Measurements from ENCODE around the gene TRIM9. TPM values are rescaled to one million over a fixed set of nuclear protein-coding genes. Genes with fewer than 3 reads are reported as not detected.

Gene TRIM9
- total and polyA plus RNA-seq, 2 donors (not counting 3 experiments of a cell fraction or from before 2014, with no cell fraction given), result not detected

DNA sequence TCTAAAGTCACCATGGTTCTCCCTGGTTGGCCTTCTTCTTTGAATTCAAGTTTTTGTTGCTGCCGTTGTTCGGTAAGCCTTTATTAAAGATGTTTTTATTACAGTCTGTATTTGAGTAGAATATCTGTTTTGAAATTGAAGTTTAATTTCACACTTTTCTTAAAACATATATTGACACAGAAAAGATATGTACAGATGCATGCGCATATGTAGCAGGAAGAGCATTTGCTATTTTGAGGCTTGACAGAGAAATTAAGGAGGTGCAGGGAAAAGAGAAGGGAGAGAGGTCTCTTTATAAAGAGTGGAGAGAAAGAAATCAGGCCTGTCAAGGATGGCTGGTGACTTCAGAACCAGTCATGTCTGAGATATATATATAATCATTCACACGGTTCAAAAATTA lies 46.0 kb upstream of the TRIM9 start:
- no peak overlapping the region for H3K27ac ChIP-seq (ENCODE audit: insufficient read depth, low read depth, low read length)
- no peak for DNase-seq (ENCODE audit: low read depth, low spot score)
- no TSS peak for BruUV-seq (replicated peaks)
- POLR2A ChIA-PET, result no interaction called here
- H3K4me1 ChIP-seq (ENCODE audit: control insufficient read depth, extremely low read depth, insufficient read depth, low read length), result no peaks in the 10 kb centered on the region
- no peaks in the 10 kb centered on the region for H3K9me3 ChIP-seq (replicated peaks; ENCODE audit: control insufficient read depth, insufficient read depth, low read length)
- no peak for TF ChIP-seq EZH2 (IDR thresholded peaks at IDR 0.05; ENCODE audit: borderline replicate concordance, low read depth, low read length, severe bottlenecking)
- TF ChIP-seq, protein P1, sequence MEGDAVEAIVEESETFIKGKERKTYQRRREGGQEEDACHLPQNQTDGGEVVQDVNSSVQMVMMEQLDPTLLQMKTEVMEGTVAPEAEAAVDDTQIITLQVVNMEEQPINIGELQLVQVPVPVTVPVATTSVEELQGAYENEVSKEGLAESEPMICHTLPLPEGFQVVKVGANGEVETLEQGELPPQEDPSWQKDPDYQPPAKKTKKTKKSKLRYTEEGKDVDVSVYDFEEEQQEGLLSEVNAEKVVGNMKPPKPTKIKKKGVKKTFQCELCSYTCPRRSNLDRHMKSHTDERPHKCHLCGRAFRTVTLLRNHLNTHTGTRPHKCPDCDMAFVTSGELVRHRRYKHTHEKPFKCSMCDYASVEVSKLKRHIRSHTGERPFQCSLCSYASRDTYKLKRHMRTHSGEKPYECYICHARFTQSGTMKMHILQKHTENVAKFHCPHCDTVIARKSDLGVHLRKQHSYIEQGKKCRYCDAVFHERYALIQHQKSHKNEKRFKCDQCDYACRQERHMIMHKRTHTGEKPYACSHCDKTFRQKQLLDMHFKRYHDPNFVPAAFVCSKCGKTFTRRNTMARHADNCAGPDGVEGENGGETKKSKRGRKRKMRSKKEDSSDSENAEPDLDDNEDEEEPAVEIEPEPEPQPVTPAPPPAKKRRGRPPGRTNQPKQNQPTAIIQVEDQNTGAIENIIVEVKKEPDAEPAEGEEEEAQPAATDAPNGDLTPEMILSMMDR (IDR thresholded peaks at IDR 0.05; ENCODE audit: extremely low read depth in 1 of 2, insufficient read depth in 1 of 2, low read depth in 1 of 2, low read length in 2 of 2), result no peak
- TF ChIP-seq FOS (IDR thresholded peaks at IDR 0.05; ENCODE audit: borderline replicate concordance, insufficient read depth, low read length), result no peak
- no peak for TF ChIP-seq GATA2 (IDR thresholded peaks at IDR 0.05; ENCODE audit: insufficient read depth, insufficient read length, low read depth, low read length)
- no peak for TF ChIP-seq JUN (IDR thresholded peaks at IDR 0.05; ENCODE audit: borderline replicate concordance, insufficient read depth, insufficient read length, low read depth)
- TF ChIP-seq, protein P2, sequence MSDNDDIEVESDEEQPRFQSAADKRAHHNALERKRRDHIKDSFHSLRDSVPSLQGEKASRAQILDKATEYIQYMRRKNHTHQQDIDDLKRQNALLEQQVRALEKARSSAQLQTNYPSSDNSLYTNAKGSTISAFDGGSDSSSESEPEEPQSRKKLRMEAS (IDR thresholded peaks at IDR 0.05; ENCODE audit: insufficient read depth, insufficient read length), result no peak
- TF ChIP-seq POLR2AphosphoS5 (IDR thresholded peaks at IDR 0.05; ENCODE audit: insufficient read depth, low read depth, low read length), result no peak
- no peak for TF ChIP-seq MYC (IDR thresholded peaks at IDR 0.05; ENCODE audit: low read depth, low read length)
- no peak for TF ChIP-seq POLR2A (IDR thresholded peaks at IDR 0.05; ENCODE audit: low read depth, low read length)
- dilution Hi-C loops (cut with MboI; ENCODE audit: extremely low pct_ligation_motif_present, low sequenced_read_pairs) (no loop called here), intact Hi-C loops (cut with micrococcal nuclease) (no loop called here)
- no peak overlapping the region for H3K4me3 ChIP-seq (replicated peaks in 1 of 3; ENCODE audit: insufficient read depth in 1 of 3, low read depth in 1 of 3, low read length in 3 of 3)
- no peak overlapping the region for H3K9ac ChIP-seq (replicated peaks; ENCODE audit: extremely low read depth, insufficient read depth, low read length)
- CTCF ChIA-PET, result no interaction called here
- H4K20me1 ChIP-seq (replicated peaks; ENCODE audit: control insufficient read depth, extremely low read depth, insufficient read depth, low read length), result no peaks in the 10 kb centered on the region
- no peaks in the 10 kb centered on the region for H3K36me3 ChIP-seq (ENCODE audit: control insufficient read depth in 2 of 2, extremely low read depth in 1 of 2, insufficient read depth in 2 of 2, low read length in 2 of 2)
- H3K9me1 ChIP-seq (replicated peaks; ENCODE audit: control insufficient read depth, extremely low read depth, insufficient read depth, low read length), result no peaks in the 10 kb centered on the region
- no peak overlapping the region for H2AFZ ChIP-seq (ENCODE audit: low read depth, low read length)
- H3K4me2 ChIP-seq (ENCODE audit: insufficient read depth, low read length), result no peak overlapping the region
- no peaks in the 10 kb centered on the region for H3K79me2 ChIP-seq (ENCODE audit: control insufficient read depth, insufficient read depth, low read length)
- peaks cover 0 to 8% of the 10 kb centered on the region in 2 experiments for H3K27me3 ChIP-seq (ENCODE audit: control insufficient read depth in 2 of 2, insufficient read depth in 2 of 2, low read length in 2 of 2)
- FAIRE-seq, result no peak

Data from endothelial cell of umbilical vein (primary cell).